Panc1 (cell line): ENCODE measurements around the gene HNRNPM.

Source experiments
- CTCF ChIP-seq: fragments of 450-650 bp; IDR thresholded peaks from 2 replicates; pipeline ENCODE4 v1.5.1; 2017; ENCODE audit warnings: mild to moderate bottlenecking
- POLR2AphosphoS5 ChIP-seq: IDR thresholded peaks from 2 replicates; pipeline ENCODE4 v1.6.1; 2012; ENCODE audit warnings: mild to moderate bottlenecking, low read depth, low read length, moderate library complexity
- REST ChIP-seq, 2 experiments: IDR thresholded peaks; 2 replicates each; pipeline ENCODE4 v1.6.1; 2011 to 2012; ENCODE audit warnings: low read depth in 2 of 2, control low read depth in 1 of 2, low read length in 1 of 2, mild to moderate bottlenecking in 1 of 2, moderate library complexity in 1 of 2; ENCODE audit not compliant: insufficient read depth in 1 of 2
- SIN3A ChIP-seq: IDR thresholded peaks from 2 replicates; pipeline ENCODE4 v1.6.1; 2012; ENCODE audit warnings: low read depth, mild to moderate bottlenecking, low read length, moderate library complexity, borderline replicate concordance; ENCODE audit not compliant: insufficient read depth
- TCF7L2 ChIP-seq: IDR thresholded peaks from 2 replicates; pipeline ENCODE4 v1.6.1; 2011; ENCODE audit warnings: mild to moderate bottlenecking, low read depth, low read length, inconsistent platforms

- TF ChIP-seq CTCF (no peak), REST (IDR thresholded peaks at IDR 0.05; ENCODE audit: insufficient read depth in 1 of 2, low read depth in 2 of 2, low read length in 1 of 2) (no peak), SIN3A (no peak), POLR2AphosphoS5 (no peak), TCF7L2 (no peak)
Observed at GRCh38 chr19:8451885-8452284, 7.1 kb downstream of the HNRNPM start.
